HL-60/S4 treated with phorbol 12-myristate 13-acetate at 8.2 ng/mL for 4 days and 3 days (cell line): ENCODE data around the gene PRKN.

Experiments
- in situ Hi-C: fragments of 300-500 bp; cut with MboI; formaldehyde crosslinking; loops from 2 replicates; pipeline ENCODE4 v1.15.0; 2022; ENCODE audit warnings: low sequenced_read_pairs

The PRKN gene

DNA sequence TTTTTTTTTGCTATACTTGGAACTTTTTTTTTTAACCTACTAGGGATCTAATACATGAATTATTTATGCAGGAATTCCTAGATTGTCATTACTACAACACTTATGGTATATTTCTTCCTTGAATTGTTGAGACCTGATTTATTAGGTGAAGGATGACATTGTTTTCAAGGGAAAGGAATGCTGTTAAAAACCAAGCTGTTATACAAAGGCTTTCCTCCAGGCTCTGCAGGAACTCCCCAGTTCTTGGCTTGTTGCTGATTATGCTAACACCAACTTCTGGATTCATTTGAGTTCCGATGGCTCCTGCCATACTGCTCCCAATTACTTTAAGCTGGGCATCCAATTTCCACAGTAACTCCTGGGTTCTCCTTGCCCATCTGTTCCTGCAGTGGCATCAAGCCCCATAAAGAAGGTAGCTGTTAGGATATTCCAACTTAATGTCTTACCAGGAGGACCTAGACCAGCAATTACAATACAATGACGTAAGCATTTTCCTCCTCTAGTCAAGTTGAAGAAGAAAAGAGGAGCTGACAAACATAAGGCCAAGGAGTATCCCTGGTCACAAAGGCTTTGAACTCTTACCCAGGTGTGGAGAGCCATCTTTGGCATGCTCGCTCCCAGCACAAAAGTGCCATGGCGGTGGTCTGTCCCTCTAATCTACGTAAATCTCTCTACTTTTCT is 1237.8 kb downstream of the PRKN start:
- in situ Hi-C loops: no loop called here

DNA sequence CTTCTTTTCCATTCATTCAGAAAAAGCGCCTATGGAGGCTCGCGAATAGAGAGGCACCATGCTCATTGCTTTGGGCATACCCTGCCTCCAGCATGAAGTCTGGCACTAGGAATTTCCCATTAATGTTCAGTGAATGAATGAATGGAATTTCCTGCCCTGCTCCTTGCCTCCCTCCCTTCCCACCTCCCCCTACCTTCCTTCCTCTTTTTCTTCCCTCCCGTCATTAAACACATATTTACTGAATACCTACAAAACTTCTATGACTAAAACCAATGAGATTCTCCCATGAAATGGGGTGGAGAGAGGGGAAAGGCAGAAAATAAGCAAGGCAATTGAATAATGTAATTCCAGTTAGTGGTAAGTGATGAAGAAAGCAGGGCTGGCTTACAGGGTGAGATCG is 1239.9 kb downstream of the PRKN start:
- in situ Hi-C loops: no loop called here

GRCh38 chr6:161487217-161487531 is 1240.4 kb downstream of the PRKN start:
- in situ Hi-C loops: no loop called here

DNA sequence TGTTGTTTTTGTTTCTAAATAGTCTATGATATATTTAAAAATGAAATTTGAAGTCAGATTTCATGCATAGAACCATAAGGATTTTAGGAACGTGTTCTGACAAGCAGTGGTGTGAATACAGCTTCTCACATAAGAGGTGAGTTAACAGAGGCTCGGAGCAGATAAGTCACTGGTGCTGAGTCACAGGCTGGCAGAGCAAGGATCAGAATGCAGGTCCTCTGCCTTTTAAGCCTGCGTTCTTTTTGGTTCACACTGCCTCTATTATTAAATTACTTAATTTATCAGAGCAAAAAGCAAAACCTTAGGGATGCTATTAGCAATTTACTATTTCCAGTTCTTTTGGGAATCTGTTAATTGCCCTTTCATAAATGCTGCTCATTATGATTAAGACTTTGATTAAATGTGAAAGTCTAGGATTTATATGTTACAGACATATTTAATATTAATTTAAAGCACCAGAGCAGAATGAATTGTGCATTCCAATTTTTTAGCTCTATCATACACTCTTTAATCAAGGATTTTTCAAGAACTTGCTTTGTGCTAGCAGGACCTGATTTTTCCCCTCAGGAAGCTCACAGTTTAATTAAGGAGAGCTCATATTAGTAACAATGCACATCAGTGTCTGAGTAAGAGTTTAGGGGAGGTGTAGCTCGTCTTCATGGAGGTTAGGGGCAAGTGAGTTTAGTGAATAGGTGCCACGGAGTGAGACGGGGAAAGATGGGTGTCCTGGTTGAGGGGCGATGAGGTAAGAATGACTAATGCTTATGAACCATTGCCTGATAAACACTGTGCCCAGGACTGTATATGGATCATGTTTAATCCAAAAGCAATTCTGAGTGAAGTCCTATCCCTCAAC is 1241.0 kb downstream of the PRKN start:
- in situ Hi-C loops: no loop called here

- in situ Hi-C loops: no loop called here
Measured at GRCh38 chr6:161482517-161482858, 1245.1 kb downstream of the PRKN start.

DNA sequence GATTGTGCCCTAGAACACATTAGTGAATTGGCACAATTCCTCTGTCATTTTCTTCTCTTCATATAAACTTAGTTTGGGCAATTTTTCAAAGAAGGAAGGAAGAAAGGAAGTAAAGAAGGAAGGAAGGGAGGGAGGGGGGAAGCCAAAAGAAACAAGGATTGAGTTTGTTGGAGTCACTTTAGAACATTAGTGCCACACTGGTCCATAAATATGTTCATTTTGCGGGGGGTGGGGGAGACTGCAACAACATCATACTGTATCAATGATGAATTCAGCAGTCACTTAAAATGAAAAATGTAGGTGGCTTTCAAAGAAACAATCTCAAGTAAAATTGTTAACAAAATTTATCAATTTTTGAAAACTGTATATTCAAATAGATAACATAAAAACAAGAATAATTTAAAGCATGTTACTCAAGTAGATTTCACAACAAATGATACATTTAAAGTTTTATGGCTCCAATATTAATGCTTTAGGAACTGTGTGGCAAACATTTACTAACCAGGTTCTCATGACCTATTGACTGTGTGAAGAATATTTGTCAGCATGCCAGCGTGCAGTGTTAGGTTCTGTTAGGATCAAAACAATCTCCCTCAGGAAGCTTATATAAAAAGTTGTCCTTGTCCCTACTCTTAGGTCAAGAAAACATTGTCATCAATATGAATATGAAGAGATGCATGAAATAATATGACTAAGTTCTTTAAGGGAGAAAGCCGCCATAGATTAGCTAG is 1245.6 kb downstream of the PRKN start:
- in situ Hi-C loops: no loop called here

DNA sequence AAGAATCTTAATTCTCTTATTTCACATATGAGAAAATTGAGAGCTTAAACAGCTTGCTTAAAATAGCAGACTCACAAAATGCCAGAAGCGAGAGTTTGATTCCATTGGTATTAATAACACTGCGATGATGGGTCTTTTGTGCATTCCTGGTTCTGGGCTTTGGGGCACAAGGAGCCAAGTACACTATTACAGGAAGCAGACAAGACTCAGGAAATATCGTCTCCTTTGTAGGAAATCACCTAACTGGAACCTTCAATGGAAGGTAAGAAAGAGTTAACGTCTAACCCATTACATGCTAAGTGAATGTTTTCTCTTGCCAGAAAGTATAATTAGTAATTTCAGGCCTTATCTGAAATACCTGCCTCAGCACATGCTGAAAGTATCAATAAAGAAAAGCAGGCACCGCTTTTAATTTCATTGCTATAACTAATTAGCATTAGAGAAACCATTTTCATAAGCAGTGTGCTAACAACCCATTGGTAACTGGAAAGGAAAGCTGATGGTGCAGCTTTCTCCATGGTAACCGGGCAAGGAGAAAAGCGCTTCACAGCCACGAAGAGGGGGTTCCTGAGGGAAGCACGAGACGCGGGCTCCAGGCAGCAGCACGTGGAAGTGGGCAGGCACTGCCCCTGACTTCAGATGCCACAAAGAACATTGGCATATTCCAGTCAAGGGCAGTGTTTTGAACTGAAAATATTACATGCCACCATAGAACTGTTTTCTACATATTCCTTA is 1247.0 kb downstream of the PRKN start:
- in situ Hi-C loops: no loop called here

GRCh38 chr6:161479376-161479775 is 1248.2 kb downstream of the PRKN start:
- in situ Hi-C loops: no loop called here

- in situ Hi-C loops: no loop called here
Measured at GRCh38 chr6:161477876-161478425, 1249.6 kb downstream of the PRKN start.

GRCh38 chr6:161476711-161477110 is 1250.9 kb downstream of the PRKN start:
- in situ Hi-C loops: no loop called here

- in situ Hi-C loops: no loop called here
Measured at GRCh38 chr6:161465403-161465802, 1262.2 kb downstream of the PRKN start.

DNA sequence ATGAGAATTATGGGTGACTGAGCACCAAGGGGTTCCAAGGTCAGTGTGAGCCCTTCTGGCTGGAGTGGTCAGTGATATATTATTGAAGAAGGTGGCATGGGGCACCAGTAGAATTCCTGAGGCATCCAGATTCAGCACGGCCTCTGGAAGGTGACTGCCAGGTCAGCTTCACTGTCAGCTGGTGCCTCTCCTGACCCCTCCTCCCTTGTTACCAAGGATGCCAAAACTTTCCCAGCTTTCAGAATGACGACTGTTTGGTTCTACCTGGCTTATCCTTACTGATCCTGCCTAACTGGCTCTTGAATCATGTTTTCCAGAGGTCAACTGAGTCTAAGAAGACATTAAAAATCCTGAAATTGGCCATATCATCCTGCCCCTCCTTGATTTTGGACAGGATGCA is 1264.5 kb downstream of the PRKN start:
- in situ Hi-C loops: no loop called here

- in situ Hi-C loops: no loop called here
Measured at GRCh38 chr6:161462148-161462547, 1265.4 kb downstream of the PRKN start.

GRCh38 chr6:161459008-161459615 is 1268.5 kb downstream of the PRKN start:
- in situ Hi-C loops: no loop called here

DNA sequence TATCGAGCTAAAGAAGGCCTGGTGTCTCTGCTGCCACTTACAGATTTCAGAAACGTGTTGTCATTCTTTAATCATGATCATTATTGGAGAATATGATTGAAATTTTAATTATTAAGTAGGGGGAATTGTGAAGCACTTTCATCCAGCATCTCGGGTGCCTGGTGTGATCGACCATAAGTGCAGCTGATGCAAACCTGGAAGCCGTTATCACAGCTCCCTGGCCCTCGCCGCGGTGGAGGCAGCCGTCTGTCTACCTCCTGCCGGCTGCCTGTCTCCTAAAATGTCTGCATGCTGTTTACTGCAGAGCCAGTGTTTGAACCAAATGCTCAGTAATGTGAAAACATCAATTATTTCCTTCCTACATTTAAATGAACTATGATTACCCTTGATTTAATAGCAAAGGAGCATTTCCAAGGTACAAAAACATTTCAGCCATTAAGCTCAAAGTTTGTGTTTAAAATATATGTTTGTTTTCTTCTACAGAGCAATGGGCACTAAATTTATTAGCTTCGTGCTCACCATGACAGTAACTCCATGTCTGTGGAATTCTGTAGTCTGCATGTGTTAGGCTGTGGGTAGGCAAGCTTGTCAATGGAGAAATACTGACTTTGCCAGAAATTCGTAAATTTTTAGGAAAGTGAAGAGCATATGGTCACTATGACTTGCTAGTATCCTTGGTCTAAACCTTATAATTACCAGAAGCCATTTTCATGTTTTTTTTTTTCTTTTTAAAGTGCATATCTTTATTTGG is 1269.2 kb downstream of the PRKN start:
- in situ Hi-C loops: no loop called here

DNA sequence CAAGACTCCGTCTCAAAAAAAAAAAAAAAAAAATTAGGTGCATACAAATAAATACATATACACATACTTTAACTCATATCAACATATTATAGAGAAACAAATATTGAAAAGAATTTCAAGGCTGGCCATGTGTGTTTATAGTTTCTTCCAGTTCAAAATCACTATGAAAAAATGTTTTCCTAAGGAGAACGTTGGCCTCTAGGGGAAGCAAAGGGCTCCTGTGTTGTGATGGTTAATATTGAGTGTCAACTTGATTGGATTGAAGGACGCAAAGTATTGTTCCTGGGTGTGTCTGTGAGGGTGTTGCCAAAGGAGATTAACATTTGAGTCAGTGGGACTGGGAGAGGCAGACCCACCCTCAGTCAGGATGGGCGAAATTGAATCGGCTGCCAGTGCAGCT is 1271.7 kb downstream of the PRKN start:
- in situ Hi-C loops: no loop called here

- in situ Hi-C loops: no loop called here
Measured at GRCh38 chr6:161453558-161453957, 1274.0 kb downstream of the PRKN start.

DNA sequence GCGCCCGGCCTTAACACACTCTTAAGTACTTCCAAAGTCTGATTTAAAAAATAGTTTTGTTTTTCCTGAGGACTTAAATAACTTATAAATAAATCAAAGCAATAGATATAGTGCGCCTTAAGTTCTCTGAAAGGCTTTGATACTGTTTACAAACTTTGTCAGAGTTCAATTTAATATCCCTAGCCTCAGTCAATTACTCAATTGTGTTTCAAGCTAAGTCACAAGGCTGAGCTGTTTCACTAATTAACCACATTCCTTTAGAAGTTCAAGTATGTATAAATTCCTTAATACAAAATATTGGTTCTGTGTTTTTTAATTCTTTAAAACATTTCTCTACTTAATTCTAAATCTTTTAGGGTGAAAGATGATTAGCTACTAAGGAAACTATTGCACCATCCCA is 1275.3 kb downstream of the PRKN start:
- in situ Hi-C loops: no loop called here

GRCh38 chr6:161449521-161449920 is 1278.0 kb downstream of the PRKN start:
- in situ Hi-C loops: no loop called here

DNA sequence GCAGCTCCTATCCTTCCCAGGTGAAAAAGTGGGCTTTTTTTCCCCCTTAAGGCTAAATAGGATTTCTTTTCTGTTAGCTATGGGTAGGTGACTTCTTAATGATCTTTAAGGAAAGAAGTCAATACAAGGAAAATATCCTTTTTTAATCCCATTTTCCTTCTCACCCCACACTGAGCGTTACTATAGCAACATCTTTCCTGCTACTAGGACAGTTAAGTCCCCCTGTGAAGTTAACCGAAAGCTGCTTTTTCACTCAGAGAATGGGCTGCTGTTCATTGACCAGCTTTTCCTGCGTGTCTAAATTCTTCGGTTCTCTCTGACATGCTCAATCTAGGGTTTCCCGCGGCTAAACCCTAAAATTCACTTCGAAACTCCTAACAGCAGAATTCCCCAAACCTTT is 1280.6 kb downstream of the PRKN start:
- in situ Hi-C loops: no loop called here
